ENCODE data around the gene BEAN1.
"Not testable (repeated sequence)": the region's sequence is repeated elsewhere in the genome, so short reads cannot be mapped to it uniquely, and the experiment has no call there.

The BEAN1 gene

GRCh38 chr16:66510711-66511601 lies 83.9 kb downstream of the BEAN1 start:
- DNase-seq, result no peak

- DNase-seq, result no peak
These were observed 84.6 kb downstream of the BEAN1 start for GRCh38 chr16:66511602-66512271.

GRCh38 chr16:66512272-66513110 lies 85.4 kb downstream of the BEAN1 start:
- DNase-seq, result no peak

- no peak for DNase-seq
These were observed 86.1 kb downstream of the BEAN1 start for GRCh38 chr16:66513111-66513723.

- not testable (repeated sequence) for DNase-seq
These were observed 87.3 kb downstream of the BEAN1 start for GRCh38 chr16:66514391-66514790.

GRCh38 chr16:66514980-66515595 lies 88.0 kb downstream of the BEAN1 start:
- DNase-seq, result not testable (repeated sequence)

GRCh38 chr16:66515596-66516508 lies 88.8 kb downstream of the BEAN1 start:
- DNase-seq, result peak; percentile 67

GRCh38 chr16:66516509-66516807 lies 89.4 kb downstream of the BEAN1 start:
- no peak for DNase-seq

- DNase-seq, result peak; percentile 97
These were observed 89.9 kb downstream of the BEAN1 start for GRCh38 chr16:66516808-66517585.

GRCh38 chr16:66517586-66518263 lies 90.6 kb downstream of the BEAN1 start:
- DNase-seq, result peak; percentile 38

- DNase-seq, result no peak
These were observed 92.6 kb downstream of the BEAN1 start for GRCh38 chr16:66519482-66520373.

GRCh38 chr16:66520406-66521170 lies 93.5 kb downstream of the BEAN1 start:
- DNase-seq, result peak; percentile 39

GRCh38 chr16:66521252-66521713 lies 94.2 kb downstream of the BEAN1 start:
- no peak for DNase-seq

- DNase-seq, result peak; percentile 99
These were observed 95.1 kb downstream of the BEAN1 start for GRCh38 chr16:66521951-66522771.

- DNase-seq, result no peak
These were observed 95.9 kb downstream of the BEAN1 start for GRCh38 chr16:66522816-66523590.

- DNase-seq, result peak; percentile 79
These were observed 96.8 kb downstream of the BEAN1 start for GRCh38 chr16:66523861-66524354.

Data from activated CD4-positive, alpha-beta T cell treated with anti-CD3 and anti-CD28 coated beads, Interleukin-10, Interleukin-2, amounts not matched to agents 100 ng/mL and 50 ng/mL, durations not matched to agents 16 hours and 8 hours (primary cell).